Astrocyte (in vitro differentiated cells and primary cell): Measurements from ENCODE around the gene XYLT1.

Source experiments
- CTCF ChIP-seq: IDR thresholded peaks from 2 replicates; pipeline ENCODE4 v1.5.1; 2011; ENCODE audit warnings: low read depth, mild to moderate bottlenecking, inconsistent platforms, low read length, moderate library complexity; ENCODE audit not compliant: insufficient read depth
- EZH2 ChIP-seq: IDR thresholded peaks from 2 replicates; pipeline ENCODE4 v1.6.1; 2012; ENCODE audit warnings: mild to moderate bottlenecking, low read length, inconsistent platforms; ENCODE audit not compliant: insufficient read depth

GRCh38 chr16:17265154-17265553 is 205.6 kb downstream of the XYLT1 start:
- no peak for TF ChIP-seq CTCF
- no peak for TF ChIP-seq EZH2
